Erythroblast (primary cell): ENCODE data around the gene IMMP2L.

Experiments used
- GATA1 ChIP-seq: IDR thresholded peaks from 2 replicates; pipeline ENCODE4 v1.6.1; 2011; ENCODE audit warnings: low read depth, mild to moderate bottlenecking, control low read depth, low read length, moderate library complexity
- POLR2A ChIP-seq: IDR thresholded peaks from 2 replicates; pipeline ENCODE4 v1.6.1; 2011; ENCODE audit warnings: mild to moderate bottlenecking, low read length

GRCh38 chr7:110718503-110719205, 843.6 kb downstream of the IMMP2L start:
- TF ChIP-seq POLR2A (no peak), GATA1 (no peak)
